Prostate gland (tissue), 2 donors: ENCODE data around the gene PARVG.

ENCODE experiments used
- POLR2A ChIP-seq: fragments of 450-650 bp; IDR thresholded peaks from one replicate; pipeline ENCODE4 v1.6.1; 2016; ENCODE audit warnings: antibody characterized with exemption, mild to moderate bottlenecking
- POLR2AphosphoS5 ChIP-seq: sonication (generic); formaldehyde crosslinking; IDR thresholded peaks from one replicate; pipeline ENCODE4 v1.6.1; 2017; ENCODE audit warnings: antibody characterized with exemption
- TF ChIP-seq, protein P1 (sequence below), 4 experiments: fragments of 200-600 bp in 2 of 4; fragments of 450-650 bp in 2 of 4; sonication (generic) in 2 of 4; IDR thresholded peaks; 1 replicate in 3 of 4; 2 replicates in 1 of 4; pipeline ENCODE4 v1.5.1; 2016 to 2019; ENCODE audit warnings: antibody characterized with exemption in 4 of 4, mild to moderate bottlenecking in 2 of 4, moderate library complexity in 2 of 4

DNA sequence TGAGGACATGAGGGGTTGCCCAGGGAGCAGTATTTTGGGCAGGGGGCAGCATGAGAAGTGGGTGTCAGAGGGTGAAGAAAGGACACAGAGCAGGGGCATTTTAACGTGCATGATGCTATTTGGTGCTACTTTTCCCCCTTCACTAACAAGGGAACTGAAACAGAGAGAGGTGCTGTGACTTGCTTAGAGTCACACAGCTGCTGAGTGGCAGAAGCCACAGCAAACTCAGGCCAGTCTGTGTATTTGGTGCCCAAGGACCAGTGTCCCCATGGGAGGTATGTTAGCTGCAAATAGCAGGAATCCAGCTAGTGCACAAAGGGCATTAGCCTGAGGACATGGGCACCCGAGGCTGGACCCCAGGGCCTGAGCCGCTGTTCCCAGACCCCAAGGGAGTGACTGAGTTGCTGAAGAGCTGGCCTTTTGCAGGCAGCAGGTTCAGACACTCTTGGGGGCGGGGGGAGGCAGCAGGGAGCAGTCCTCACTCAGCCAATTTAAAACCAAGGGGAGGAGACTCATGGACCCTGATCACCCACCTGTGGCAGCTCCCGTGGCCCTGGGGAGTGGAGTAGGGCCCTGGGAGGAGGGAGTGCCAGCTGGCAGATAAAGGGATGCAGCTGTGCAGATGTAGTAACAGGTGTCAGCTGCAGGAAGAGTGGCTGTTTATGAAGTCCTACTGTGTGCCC is 14.6 kb downstream of the PARVG start:
- TF ChIP-seq, protein P1, sequence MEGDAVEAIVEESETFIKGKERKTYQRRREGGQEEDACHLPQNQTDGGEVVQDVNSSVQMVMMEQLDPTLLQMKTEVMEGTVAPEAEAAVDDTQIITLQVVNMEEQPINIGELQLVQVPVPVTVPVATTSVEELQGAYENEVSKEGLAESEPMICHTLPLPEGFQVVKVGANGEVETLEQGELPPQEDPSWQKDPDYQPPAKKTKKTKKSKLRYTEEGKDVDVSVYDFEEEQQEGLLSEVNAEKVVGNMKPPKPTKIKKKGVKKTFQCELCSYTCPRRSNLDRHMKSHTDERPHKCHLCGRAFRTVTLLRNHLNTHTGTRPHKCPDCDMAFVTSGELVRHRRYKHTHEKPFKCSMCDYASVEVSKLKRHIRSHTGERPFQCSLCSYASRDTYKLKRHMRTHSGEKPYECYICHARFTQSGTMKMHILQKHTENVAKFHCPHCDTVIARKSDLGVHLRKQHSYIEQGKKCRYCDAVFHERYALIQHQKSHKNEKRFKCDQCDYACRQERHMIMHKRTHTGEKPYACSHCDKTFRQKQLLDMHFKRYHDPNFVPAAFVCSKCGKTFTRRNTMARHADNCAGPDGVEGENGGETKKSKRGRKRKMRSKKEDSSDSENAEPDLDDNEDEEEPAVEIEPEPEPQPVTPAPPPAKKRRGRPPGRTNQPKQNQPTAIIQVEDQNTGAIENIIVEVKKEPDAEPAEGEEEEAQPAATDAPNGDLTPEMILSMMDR (IDR thresholded peaks at IDR 0.05): no peak
- TF ChIP-seq POLR2A: no peak
- TF ChIP-seq POLR2AphosphoS5: no peak
